ENCODE results near the gene SRCAP.

GRCh38 chr16:30738984-30739951 lies 40.3 kb downstream of the SRCAP start:
- no peak for TF ChIP-seq CTCF (conservative IDR thresholded peaks at IDR 0.05; ENCODE audit: low read length)
- TF ChIP-seq EZH2phosphoT487 (IDR thresholded peaks at IDR 0.05; ENCODE audit: borderline replicate concordance), result no peak

Measured in Loucy (cell line).